Measurements from ENCODE around the gene ZFAND6. TPM values are rescaled to one million over a fixed set of nuclear protein-coding genes. Genes with fewer than 3 reads are reported as not detected.

ZFAND6 gene
- total RNA-seq, 3 donors from 2014 or later (not counting 1 experiment from before 2014, with no cell fraction given) = 145 to 150 (median 148) TPM

- no peak for DNase-seq
- H3K9me3 ChIP-seq (ENCODE audit: control insufficient read depth, insufficient read depth, low read length) = no peaks in the 10 kb centered on the region
- H3K27me3 Mint-ChIP-seq (ENCODE audit: low read depth in 2 of 2) = no peaks in the 10 kb centered on the region
- H3K9me3 Mint-ChIP-seq = no peaks in the 10 kb centered on the region
- no peak overlapping the region for H3K4me3 ChIP-seq (ENCODE audit: low read length)
- WGBS (ENCODE audit: insufficient coverage) = 94% methylated on average over 6 of the region's 6 CpGs
- H3K27ac ChIP-seq (ENCODE audit: low read length) = no peak overlapping the region
- no peak for ATAC-seq
- H3K36me3 ChIP-seq (ENCODE audit: control insufficient read depth, insufficient read depth, low read length) = no peaks in the 10 kb centered on the region
- TF ChIP-seq CTCF (IDR thresholded peaks at IDR 0.05) = no peak
- peaks cover 0 to 12% of the 10 kb centered on the region in 2 donors for H3K4me1 Mint-ChIP-seq
- no peaks in the 10 kb centered on the region for H3K4me1 ChIP-seq (ENCODE audit: control insufficient read depth, insufficient read depth, low read length)
- no peaks in the 10 kb centered on the region for H3K36me3 Mint-ChIP-seq
- no peak overlapping the region for H3K4me3 Mint-ChIP-seq
- intact Hi-C loops (cut with micrococcal nuclease) = no loop called here
- H3K27me3 ChIP-seq (ENCODE audit: control insufficient read depth, insufficient read depth, low read length) = no peaks in the 10 kb centered on the region
- H3K27ac Mint-ChIP-seq = no peak overlapping the region
Observed at GRCh38 chr15:80176443-80176842, 117.0 kb downstream of the ZFAND6 start.

- Histone ChIP-seq H3K27me3 (ENCODE audit: control insufficient read depth, insufficient read depth, low read length) (no peaks in the 10 kb centered on the region), H3K4me3 (ENCODE audit: low read length) (no peak overlapping the region), H3K9me3 (ENCODE audit: control insufficient read depth, insufficient read depth, low read length) (no peaks in the 10 kb centered on the region), H3K27ac (ENCODE audit: low read length) (no peak overlapping the region), H3K36me3 (ENCODE audit: control insufficient read depth, insufficient read depth, low read length) (no peaks in the 10 kb centered on the region), H3K4me1 (ENCODE audit: control insufficient read depth, insufficient read depth, low read length) (no peaks in the 10 kb centered on the region)
- WGBS (ENCODE audit: insufficient coverage) = 88% methylated on average over 2 of the region's 2 CpGs
- ATAC-seq (no peak), DNase-seq (no peak)
- H3K4me3 Mint-ChIP-seq = no peak overlapping the region
- no peak overlapping the region for H3K27ac Mint-ChIP-seq
- no peaks in the 10 kb centered on the region for H3K36me3 Mint-ChIP-seq
- no peaks in the 10 kb centered on the region for H3K27me3 Mint-ChIP-seq (ENCODE audit: low read depth in 2 of 2)
- no peaks in the 10 kb centered on the region for H3K9me3 Mint-ChIP-seq
- peaks cover 0 to 12% of the 10 kb centered on the region in 2 donors for H3K4me1 Mint-ChIP-seq
- TF ChIP-seq CTCF (IDR thresholded peaks at IDR 0.05) = no peak
- intact Hi-C loops (cut with micrococcal nuclease) = no loop called here
Observed at GRCh38 chr15:80177156-80177555, 117.7 kb downstream of the ZFAND6 start.

- Mint-ChIP-seq H3K27ac (no peak overlapping the region), H3K9me3 (no peaks in the 10 kb centered on the region), H3K4me1 (peaks cover 0 to under 1% of the 10 kb centered on the region in 2 donors), H3K27me3 (ENCODE audit: low read depth in 2 of 2) (no peaks in the 10 kb centered on the region), H3K4me3 (no peak overlapping the region), H3K36me3 (no peaks in the 10 kb centered on the region)
- no peak for TF ChIP-seq CTCF (IDR thresholded peaks at IDR 0.05)
- Histone ChIP-seq H3K9me3 (ENCODE audit: control insufficient read depth, insufficient read depth, low read length) (no peaks in the 10 kb centered on the region), H3K36me3 (ENCODE audit: control insufficient read depth, insufficient read depth, low read length) (no peaks in the 10 kb centered on the region), H3K4me1 (ENCODE audit: control insufficient read depth, insufficient read depth, low read length) (no peaks in the 10 kb centered on the region), H3K27ac (ENCODE audit: low read length) (no peak overlapping the region), H3K27me3 (ENCODE audit: control insufficient read depth, insufficient read depth, low read length) (no peaks in the 10 kb centered on the region), H3K4me3 (ENCODE audit: low read length) (no peak overlapping the region)
- intact Hi-C loops (cut with micrococcal nuclease) = no loop called here
- no peak for ATAC-seq
- DNase-seq = no peak
- WGBS (ENCODE audit: insufficient coverage) = 85% methylated on average over 17 of the region's 17 CpGs
Observed at GRCh38 chr15:80179025-80179759, 119.7 kb downstream of the ZFAND6 start.

GRCh38 chr15:80179935-80180334 is 120.5 kb downstream of the ZFAND6 start:
- TF ChIP-seq CTCF (IDR thresholded peaks at IDR 0.05) = no peak
- H3K36me3 ChIP-seq (ENCODE audit: control insufficient read depth, insufficient read depth, low read length) = no peaks in the 10 kb centered on the region
- DNase-seq = no peak
- no peaks in the 10 kb centered on the region for H3K27me3 ChIP-seq (ENCODE audit: control insufficient read depth, insufficient read depth, low read length)
- Mint-ChIP-seq H3K4me3 (no peak overlapping the region), H3K9me3 (no peaks in the 10 kb centered on the region), H3K4me1 (no peaks in the 10 kb centered on the region), H3K36me3 (no peaks in the 10 kb centered on the region), H3K27ac (no peak overlapping the region), H3K27me3 (ENCODE audit: low read depth in 2 of 2) (no peaks in the 10 kb centered on the region)
- H3K4me3 ChIP-seq (ENCODE audit: low read length) = no peak overlapping the region
- H3K27ac ChIP-seq (ENCODE audit: low read length) = no peak overlapping the region
- 90% methylated on average over 16 of the region's 16 CpGs for WGBS (ENCODE audit: insufficient coverage)
- H3K4me1 ChIP-seq (ENCODE audit: control insufficient read depth, insufficient read depth, low read length) = no peaks in the 10 kb centered on the region
- H3K9me3 ChIP-seq (ENCODE audit: control insufficient read depth, insufficient read depth, low read length) = no peaks in the 10 kb centered on the region
- intact Hi-C loops (cut with micrococcal nuclease) = no loop called here
- ATAC-seq = no peak
